ENCODE results near the gene GULP1.

Gene GULP1

DNA sequence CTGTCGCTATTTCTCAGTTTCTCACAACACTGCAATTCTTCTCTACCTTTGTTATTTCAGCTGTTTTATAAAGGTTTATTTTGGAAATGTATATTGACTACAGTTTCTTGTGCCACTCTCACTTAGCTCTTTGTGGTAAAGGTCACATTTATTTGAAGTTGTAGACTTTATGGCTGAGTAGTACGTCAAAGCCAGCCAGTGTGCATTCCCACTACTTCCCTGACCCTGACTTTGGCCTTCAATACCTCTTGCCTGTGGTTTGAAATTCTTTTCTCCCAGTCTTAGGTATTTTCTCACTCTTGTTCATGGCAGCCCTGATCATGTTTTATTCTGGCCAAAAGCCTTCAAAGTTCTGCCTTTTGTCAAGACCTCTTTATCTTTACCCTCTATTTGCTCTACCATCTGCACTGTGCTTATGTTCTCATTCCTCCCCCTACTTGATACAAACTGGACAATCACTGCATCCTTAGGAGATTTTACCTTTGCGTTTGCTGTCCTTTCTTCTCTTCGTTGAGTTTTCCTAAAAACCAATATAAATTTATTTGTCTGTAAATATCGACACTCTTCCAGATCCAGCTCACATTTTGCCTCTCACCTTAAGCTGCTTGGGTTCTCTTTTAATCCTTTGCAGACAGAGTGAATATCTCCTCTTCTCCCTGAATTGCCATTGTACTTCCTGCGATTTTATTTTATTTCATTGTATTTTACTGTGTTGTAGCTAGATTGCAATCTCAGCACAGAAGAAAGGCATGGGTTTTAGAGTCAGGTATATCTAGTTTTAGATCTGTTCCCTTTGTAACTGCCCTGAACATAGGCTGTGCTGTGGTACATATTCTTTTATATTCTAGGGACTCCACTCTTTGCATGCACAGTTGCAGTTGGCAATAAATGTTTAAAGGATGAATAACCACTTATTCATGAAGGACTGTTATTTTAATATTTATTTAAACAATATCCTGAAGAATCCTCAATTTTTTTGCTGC, 31.2 kb downstream of the GULP1 start:
- no peak for DNase-seq (ENCODE audit: low read depth)

DNA sequence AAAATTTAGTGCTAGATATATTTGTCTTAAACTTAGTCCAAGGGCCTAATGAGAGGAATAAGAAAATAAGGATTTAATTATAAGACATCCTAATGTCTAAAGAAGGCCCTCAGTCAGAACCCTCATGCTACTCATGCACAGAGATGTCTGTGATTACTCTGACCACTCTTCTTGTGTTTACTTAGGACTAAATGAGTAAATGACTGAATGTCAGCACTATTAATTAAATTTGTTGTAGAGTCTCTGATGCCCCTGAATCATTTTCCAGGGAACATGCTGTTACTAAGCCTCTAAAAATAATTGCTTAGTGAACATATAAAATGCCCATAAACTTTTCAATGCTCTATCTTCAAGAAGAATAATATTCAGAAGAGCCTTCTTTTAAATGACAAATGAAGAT, 32.4 kb downstream of the GULP1 start:
- no peak for DNase-seq (ENCODE audit: low read depth)

DNA sequence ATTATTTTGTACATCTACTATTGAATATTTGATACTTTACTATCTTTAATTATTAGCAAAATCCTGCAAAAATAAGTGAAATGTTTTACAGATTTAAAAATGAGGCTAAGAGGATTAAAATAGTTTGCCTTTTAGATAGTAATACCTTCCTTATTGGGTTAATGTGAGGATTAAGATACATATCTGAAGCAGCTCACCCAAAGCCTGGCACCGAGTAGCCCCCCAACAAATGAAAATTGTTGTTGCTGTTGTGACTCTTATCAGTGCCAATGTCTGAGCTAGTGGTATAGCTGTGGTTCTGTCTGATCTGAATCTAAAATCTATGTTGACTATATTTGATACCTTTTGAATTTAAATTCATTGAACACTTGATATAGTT, 34.6 kb downstream of the GULP1 start:
- DNase-seq (ENCODE audit: low read depth) = no peak

DNA sequence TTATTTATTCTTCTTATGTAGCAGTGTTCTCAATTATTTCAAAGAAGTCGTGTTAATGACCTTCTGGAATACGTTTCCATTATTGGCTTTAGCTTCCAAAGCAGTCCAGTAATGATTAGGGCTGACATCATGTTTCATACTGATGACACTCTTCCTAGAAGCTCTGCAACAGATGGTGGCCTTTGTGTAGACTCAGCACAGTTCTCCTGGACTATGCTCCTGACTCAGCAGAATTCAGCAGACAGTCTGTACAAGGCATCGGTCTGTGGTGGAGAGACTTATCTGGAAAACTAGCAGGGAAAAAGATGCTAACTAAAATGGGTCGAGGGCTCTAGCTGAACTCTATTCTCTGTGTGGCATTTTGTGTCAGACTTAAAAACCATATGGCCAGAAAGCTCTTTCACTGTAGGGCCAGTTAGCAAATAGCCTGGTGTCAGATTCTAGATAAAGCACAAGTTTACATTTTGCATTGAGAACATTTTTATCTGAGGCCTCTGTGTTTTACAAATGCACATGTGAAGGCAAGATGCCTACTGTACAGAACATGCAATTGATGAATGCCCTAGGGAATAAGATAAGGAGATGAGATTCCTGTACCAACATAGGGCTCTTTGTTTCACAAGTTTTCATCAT, 35.1 kb downstream of the GULP1 start:
- DNase-seq (ENCODE audit: low read depth) = no peak

DNA sequence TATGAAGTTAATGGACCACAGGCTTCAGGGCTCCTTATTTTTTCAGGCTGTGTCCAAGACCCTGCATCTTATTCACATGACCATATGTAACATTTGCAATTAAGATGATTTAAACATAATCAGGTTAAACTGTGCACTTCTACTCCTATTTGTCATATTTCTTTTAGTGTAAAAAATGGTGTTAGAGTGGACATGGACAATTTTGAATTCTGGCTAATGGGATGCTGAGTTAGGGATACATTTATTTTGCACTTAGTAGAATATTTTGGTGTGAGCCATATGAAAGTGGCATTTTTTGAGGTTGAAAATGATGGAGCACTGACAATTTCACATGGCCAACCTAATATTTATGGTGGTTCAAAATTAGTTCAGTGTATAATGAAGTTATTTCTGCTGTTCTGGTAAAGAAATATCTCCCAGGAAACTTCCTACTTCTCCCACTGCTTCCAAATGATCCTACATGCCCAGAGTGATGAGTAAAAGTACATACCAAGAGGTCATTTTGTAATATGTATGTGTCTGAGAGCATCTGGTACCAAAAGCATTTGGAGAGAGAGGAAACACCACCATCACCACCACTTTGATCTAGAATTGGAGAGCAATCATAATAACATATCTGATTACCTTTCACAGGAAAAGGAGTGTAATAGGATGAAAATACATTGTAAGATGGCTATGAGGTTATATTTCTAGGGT, 36.0 kb downstream of the GULP1 start:
- DNase-seq (ENCODE audit: low read depth) = no peak

DNA sequence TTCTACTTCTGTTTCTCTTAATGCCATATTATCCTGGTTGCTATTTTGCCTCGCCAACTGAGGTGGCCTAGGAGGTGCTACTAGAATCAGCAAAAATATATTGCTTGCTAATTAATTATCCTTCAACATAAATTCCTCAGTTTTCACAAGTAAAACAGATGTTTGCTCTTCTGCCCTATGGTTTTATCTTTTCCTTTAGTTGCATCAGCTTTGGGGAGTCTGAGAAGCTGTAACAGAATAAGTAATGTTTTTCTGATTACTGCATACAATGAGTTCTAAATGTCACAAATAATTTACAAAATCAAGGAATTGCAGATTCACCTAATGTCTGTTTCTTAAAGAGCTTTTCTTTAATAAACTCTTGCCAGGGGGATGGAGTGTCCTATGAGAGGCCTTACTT, 36.7 kb downstream of the GULP1 start:
- no peak for DNase-seq (ENCODE audit: low read depth)

DNA sequence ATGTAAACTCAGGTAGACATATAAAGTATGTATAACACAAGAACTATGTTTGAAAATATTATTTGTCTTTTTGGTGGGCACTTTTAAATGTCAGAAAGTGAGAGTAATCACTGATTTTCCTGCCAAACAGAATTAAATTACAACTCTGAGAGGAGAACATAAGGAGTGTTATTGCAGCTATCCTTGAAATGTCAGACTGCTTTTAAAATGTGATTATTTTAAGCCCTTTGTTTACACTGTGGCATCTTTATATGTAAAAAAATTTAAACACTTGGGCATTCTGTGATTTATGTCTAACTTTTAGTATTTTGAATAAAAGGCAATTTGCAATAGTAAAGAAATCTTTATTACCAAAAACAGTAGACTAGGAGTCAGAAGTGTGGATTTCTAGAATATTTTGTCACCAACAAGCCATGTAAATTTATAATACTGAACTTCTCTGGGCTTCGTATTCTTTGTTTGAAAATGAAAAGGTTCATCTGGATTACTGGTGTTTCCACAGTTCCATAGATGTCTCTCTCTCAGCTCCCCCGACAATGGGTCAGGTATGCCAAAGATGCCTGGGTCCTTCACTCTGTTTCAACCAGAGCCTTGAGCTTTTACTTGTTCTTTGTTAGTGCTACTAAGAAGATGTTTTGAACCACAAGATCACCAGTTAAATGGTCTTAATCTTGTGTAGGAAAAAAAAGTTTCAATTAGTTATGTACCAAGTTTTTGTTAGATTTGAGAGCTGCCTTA, 38.8 kb downstream of the GULP1 start:
- no peak for DNase-seq (ENCODE audit: low read depth)

DNA sequence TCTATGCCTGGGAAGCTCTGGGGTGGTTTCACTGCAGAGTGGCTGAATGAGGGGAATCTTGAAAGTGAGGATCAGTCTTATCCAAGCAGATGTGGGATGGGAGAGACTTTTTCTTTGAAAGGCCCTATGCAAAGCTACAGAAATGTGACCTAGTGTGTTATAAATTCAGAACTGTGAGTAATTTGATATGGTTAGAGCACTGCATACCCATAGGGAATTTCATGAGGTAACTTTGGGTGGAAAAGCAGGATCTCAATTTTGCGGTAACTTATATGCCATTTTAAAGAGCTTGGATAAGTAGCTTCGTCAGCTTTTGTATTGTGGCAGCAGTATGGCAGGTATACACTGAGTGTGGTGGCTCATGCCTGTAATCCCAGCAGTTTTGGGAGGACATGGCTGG, 40.9 kb downstream of the GULP1 start:
- no peak for DNase-seq (ENCODE audit: low read depth)

DNA sequence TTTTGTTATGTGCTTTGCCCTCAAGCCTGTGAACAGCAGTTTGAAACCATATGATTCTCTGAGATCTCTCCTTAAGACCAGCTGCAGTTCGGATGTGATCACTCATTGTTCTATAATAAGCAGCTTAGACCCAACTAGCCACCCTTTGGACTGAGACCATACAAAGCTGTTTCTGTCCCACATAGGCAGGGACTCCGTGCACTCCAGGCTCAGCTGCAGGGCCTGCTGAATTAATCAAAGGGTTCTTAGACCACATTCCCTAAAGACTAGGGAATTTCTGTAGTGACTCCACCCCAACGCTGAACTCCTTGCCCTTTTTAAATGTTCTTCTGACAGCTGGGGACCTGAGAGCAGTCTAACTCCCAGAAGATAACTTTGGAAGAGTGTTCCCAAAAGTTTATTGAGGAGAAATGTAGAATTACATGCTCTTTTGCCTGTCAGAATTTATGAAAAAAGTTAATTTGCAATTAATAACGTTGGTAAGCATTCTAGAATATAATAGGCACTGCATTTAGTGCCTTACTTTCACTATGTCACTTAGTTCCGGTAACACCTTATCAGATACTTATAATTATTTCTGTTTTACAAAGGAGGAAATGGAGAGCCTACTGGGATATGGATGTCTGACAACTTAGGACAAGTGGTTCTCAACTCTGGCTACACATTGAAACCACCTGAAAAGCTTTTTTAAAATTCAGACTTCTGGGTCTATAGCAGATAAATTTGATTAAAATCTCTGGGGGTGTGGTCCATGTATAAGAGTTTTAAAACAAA, 42.3 kb downstream of the GULP1 start:
- DNase-seq (ENCODE audit: low read depth) = no peak

DNA sequence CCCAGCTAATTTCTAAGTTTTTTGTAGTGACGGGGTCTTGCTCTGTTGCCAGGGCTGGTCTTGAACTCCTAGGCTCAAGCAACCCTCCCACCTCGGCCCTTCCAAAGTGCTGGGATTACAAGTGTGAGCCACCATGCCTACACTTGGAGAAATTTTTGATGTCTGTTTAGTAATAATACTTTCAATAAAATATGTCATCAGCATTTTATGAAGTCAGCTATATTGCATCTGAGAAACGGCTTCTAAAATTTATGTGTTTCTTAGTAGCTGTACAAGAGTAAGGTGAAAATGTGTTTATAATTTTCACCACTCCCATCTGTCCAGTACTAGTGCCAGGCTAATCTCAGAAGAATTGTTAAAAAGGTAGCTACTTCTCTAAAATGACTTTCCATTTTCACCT, 46.8 kb downstream of the GULP1 start:
- DNase-seq (ENCODE audit: low read depth) = no peak

DNA sequence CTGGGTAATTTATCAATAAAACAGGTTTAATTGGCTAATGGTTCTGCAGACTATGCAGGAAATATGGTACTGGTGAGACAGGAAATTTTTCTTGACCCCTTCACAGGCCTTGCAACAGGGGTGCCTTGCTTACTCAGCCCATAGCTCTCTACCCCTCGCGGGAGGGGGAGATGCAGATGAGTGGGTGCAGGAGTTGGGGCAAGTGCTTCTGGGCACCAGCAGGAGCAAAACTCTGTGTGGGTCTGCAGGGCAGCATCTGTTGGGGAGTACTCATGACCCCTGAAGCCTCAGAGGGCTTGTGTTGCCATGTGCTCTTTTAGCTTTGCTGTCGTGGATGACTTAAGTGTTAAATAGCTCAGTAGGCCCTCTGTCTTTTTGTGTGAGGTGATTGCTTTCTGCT, 48.6 kb downstream of the GULP1 start:
- DNase-seq (ENCODE audit: low read depth) = no peak

DNA sequence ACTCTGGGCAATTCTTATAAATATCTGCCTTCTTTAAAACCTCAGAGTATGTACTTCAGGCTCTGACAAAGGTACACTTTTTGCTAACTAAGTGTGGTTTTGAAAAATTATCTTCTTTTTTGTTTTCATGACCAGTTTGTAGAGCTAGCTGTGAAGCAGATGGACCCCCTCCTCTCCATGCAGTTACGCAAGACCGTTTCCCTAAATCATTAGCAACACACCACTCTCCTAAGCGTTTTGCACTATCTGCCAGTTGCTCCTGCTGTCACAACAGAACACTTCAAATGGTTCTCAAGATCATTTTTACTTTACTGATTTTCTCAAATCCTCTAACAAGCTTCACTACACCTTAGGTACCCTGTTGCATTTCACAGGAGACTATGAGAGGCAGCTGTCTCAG, 53.3 kb downstream of the GULP1 start:
- DNase-seq (ENCODE audit: low read depth) = no peak

DNA sequence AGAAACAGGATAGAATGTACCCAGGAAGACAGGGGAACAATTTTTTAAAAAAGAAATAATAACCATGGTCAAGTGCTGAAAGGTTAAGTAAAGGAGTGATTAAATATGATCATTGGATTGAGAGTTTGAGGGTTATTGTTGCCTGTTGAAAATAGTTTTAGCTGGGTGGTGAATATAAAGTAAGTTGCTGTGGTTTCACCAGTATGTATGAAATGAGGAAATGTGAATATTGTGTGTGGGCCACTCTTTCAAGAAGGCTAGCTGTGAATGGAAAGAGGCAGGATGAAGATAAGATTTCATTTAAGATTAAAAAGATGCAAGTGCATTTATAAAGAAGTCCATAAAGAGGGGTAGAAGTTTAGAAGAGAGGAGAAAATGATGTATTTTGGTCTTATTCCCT, 53.8 kb downstream of the GULP1 start:
- no peak for DNase-seq (ENCODE audit: low read depth)

DNA sequence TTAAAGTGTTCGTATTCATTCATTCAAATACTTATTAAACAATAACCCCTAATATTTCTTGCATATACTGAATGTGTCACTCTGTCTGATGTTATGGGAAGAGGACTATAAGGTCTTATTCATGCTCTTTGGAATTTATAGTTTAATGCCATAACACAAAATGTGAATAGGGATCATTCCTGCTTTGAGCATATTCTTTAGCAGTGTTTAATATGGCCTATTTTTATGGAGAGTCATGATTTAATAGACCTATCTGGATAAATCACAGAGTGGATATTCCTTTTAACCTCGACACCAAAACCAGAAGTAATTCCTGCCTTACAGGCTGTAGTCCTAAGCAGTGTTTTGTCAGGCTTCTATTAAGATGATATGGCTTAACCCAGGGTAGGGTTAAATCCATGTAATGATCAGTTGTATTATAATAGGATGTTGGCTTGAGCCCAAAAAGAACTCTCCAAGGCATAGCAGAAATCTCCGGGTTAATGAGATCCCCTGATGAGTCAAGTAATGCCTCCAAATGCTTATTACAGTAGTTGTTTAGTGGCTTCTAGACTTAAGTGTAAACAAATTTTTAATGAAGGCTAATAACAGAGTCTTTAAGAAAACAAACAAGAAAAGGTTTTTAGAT, 54.3 kb downstream of the GULP1 start:
- no peak for DNase-seq (ENCODE audit: low read depth)

DNA sequence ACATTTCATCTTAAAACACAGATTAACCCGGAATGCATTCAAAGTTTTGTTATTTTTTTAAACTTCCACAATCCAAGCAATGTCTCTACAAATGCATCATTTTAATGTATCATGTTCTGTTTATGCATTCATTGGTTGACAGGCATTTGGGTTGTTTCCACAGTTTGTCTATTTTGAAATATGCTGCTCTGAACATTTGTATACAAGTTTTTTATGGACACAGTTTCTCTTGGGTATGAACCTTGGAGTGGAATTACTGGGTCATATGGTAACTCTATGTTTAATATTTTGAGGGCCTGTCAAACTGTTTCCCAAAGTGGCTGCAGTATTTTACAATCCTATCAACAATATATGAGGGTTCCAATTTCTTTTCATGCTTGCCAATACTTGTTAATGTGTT, 57.3 kb downstream of the GULP1 start:
- DNase-seq (ENCODE audit: low read depth) = no peak

DNA sequence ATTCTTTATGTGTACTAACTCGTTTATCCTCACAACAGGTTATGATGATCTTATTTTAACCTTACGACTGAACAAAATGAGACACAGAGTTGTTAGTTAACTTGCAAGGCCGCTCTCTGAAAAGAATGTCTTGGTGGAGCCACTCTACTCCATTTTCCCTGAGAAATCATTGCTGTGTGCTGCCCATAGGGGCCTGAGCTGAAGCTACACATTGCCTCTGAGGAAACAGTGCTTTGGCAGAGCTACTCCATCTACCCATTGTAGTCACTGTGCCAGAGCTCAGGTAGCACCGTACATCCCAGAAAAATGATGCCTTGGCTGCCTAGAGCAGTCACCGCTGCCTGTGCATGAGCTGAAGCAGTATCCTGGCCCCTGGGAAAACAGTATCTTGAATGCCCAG, 61.6 kb downstream of the GULP1 start:
- DNase-seq (ENCODE audit: low read depth) = no peak

DNA sequence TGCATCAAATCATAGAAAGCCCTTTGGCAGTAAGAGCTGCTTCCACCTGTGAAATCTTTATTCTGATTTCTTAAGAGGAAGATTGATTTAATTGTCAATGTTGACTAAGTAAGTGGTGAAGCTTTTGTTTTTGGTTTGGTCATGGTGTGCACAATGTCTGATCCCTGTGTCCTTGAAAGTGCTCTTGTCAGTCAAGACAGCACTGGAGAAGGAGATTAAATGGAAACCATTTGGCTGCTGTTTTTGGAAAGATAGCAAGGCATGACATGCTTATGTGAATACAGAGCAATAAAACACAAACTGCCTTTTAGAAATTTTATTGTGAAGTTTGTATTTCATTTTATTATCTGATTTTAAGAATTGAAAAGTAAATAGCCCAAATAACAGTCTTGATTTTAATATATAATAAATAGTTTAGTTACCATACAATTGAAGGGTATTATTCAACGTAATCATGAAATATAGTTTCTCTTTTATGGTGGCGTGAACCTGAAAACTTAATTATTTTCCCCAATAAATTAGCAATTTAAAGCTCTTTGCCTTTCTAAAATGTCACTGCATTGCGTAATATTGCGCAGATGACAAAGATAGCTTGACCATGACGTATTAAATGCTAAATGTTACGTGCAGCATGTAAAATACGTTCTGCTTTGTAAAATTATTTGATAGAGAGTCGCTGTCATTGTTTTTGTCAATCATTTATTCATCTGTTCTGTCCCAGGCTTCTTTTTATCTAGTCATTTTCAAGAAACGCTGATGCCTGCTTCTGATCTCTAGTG, 69.0 kb downstream of the GULP1 start:
- DNase-seq (ENCODE audit: low read depth) = no peak

DNA sequence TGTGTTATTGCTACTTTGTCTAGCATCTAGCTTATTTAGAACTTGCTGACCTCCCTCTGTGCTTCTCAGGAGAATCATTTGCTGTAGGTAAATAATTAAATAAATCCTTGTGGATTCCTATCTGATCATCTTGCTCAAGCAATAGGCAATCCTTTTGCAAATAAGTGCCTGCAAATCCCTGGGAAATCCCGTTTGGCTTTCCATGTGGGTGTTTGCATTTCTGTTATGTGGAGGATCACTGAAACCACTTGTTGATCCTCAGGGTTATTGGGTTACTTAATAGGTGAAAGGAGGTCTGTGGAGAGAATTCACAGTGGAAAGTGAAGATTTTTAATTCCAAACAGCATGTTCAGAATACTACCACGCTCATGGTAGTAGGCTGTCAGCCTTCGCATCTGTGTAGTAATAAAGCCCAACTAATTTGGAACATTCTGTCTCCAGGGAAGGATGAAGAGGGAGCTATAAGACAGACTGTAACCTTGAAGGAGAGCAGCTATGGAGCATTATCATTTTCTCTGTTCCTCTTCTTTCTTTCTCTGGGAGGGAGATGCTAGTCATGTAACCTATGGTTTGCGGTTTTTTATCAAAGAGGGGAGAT, 72.5 kb downstream of the GULP1 start:
- no peak for DNase-seq (ENCODE audit: low read depth)

DNA sequence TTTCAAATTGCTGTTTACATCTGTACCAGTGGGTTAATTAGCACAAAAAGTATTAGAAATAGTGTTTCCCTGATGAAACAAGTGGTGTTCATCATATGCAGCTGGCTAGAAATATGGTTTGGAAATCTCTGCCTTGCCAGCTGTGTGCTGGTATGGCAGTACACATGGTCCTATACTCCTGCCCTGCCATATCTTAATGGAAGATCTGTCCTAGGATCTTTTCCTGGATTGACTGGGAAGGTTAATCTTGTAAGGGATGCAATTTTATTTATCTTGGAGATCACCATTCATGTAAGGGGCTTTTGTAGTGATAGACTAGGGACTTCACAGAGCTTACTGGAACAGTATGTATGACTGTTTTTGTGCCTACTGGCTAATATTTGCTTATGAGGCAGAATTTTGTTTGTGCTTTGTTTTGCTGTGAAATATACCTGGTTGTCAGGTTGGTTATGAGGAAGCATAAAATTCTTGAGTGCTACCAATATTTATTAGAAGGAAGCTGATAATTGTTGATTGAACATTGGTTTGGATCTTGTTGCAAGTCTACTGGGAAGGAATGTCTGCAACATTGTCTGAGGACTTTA, 73.5 kb downstream of the GULP1 start:
- no peak for DNase-seq (ENCODE audit: low read depth)
